Measurements from ENCODE around the gene FLNB. TPM values are rescaled to one million over a fixed set of nuclear protein-coding genes. Genes with fewer than 3 reads are reported as not detected.

FLNB gene
- polyA plus RNA-seq, 1 donor from 2014 or later = 10.3 TPM

GRCh38 chr3:58205981-58206380 is 197.8 kb downstream of the FLNB start:
- H3K36me3 ChIP-seq (ENCODE audit: insufficient read depth, low read length) = no peaks in the 10 kb centered on the region
- no peak overlapping the region for H3K27ac ChIP-seq (ENCODE audit: low read length)
- H3K79me2 ChIP-seq (replicated peaks; ENCODE audit: insufficient read depth, low read length) = no peaks in the 10 kb centered on the region
- no peak overlapping the region for H3K9ac ChIP-seq (ENCODE audit: low read length)
- H3K27me3 ChIP-seq (ENCODE audit: insufficient read depth, low read depth, low read length) = no peaks in the 10 kb centered on the region
- no peaks in the 10 kb centered on the region for H4K20me1 ChIP-seq (ENCODE audit: insufficient read depth)
- H3K4me2 ChIP-seq (ENCODE audit: low read length) = no peak overlapping the region
- H3F3A ChIP-seq (ENCODE audit: insufficient read depth, low read length, poor library complexity, severe bottlenecking) = no peaks in the 10 kb centered on the region
- TF ChIP-seq TAF1 (IDR thresholded peaks at IDR 0.05; ENCODE audit: low read depth) = no peak
- TF ChIP-seq POLR2AphosphoS5 (IDR thresholded peaks at IDR 0.05) = no peak
- TF ChIP-seq SMC3 (conservative IDR thresholded peaks at IDR 0.05; ENCODE audit: poor library complexity) = no peak
- TF ChIP-seq MXI1 (conservative IDR thresholded peaks at IDR 0.05; ENCODE audit: poor library complexity, severe bottlenecking) = no peak
- no peak for TF ChIP-seq EZH2 (IDR thresholded peaks at IDR 0.05; ENCODE audit: borderline replicate concordance, insufficient read depth, low read length, poor library complexity, severe bottlenecking)
- TF ChIP-seq RAD21 (conservative IDR thresholded peaks at IDR 0.05) = no peak
- no peak for TF ChIP-seq REST (IDR thresholded peaks at IDR 0.05; ENCODE audit: borderline replicate concordance)
- TF ChIP-seq CTCF (IDR thresholded peaks at IDR 0.05; ENCODE audit: poor library complexity, severe bottlenecking) = no peak
- TF ChIP-seq EP300 (conservative IDR thresholded peaks at IDR 0.05; ENCODE audit: poor library complexity, severe bottlenecking) = no peak
- no peaks in the 10 kb centered on the region for H3K9me3 ChIP-seq (ENCODE audit: low read length)
- no peaks in the 10 kb centered on the region for H3K9me2 ChIP-seq (ENCODE audit: insufficient read depth, low read length)
- no peak overlapping the region for H3K4me3 ChIP-seq (ENCODE audit: low read length)
- H2AFZ ChIP-seq (ENCODE audit: low read depth, low read length) = no peak overlapping the region

GRCh38 chr3:58206406-58207011 is 198.3 kb downstream of the FLNB start:
- Histone ChIP-seq H3K4me2 (ENCODE audit: low read length) (no peak overlapping the region), H3K9me3 (ENCODE audit: low read length) (no peaks in the 10 kb centered on the region), H3K36me3 (ENCODE audit: insufficient read depth, low read length) (no peaks in the 10 kb centered on the region), H3K9ac (ENCODE audit: low read length) (no peak overlapping the region), H3K27ac (ENCODE audit: low read length) (no peak overlapping the region), H3K79me2 (replicated peaks; ENCODE audit: insufficient read depth, low read length) (no peaks in the 10 kb centered on the region), H4K20me1 (ENCODE audit: insufficient read depth) (no peaks in the 10 kb centered on the region), H3K9me2 (ENCODE audit: insufficient read depth, low read length) (no peaks in the 10 kb centered on the region), H3F3A (ENCODE audit: insufficient read depth, low read length, poor library complexity, severe bottlenecking) (no peaks in the 10 kb centered on the region), H3K27me3 (ENCODE audit: insufficient read depth, low read depth, low read length) (no peaks in the 10 kb centered on the region), H3K4me3 (ENCODE audit: low read length) (no peak overlapping the region), H2AFZ (ENCODE audit: low read depth, low read length) (no peak overlapping the region)
- no peak for TF ChIP-seq TAF1 (IDR thresholded peaks at IDR 0.05; ENCODE audit: low read depth)
- no peak for TF ChIP-seq CTCF (IDR thresholded peaks at IDR 0.05; ENCODE audit: poor library complexity, severe bottlenecking)
- TF ChIP-seq EP300 (conservative IDR thresholded peaks at IDR 0.05; ENCODE audit: poor library complexity, severe bottlenecking) = no peak
- no peak for TF ChIP-seq EZH2 (IDR thresholded peaks at IDR 0.05; ENCODE audit: borderline replicate concordance, insufficient read depth, low read length, poor library complexity, severe bottlenecking)
